OCI-LY7 (cell line): ENCODE measurements around the gene FHL3. TPM values are rescaled to one million over a fixed set of nuclear protein-coding genes. Genes with fewer than 3 reads are reported as not detected.

Experiments
- BruUV-seq: library from RNA; stranded (reverse); fragments of 400-500 nt; replicated peaks from 2 replicates; lab custom pipeline; 2021; lab: Mats Ljungman, UMichigan
- CTCF ChIA-PET: fragments of 300-600 bp; sonication (Branson Sonifier 250); formaldehyde crosslinking; loops from one replicate; lab custom pipeline; 2022; ENCODE audit warnings: antibody characterized with exemption; ENCODE audit not compliant: unreplicated experiment; lab: Charles Lee
- POLR2A ChIA-PET: fragments of 300-600 bp; sonication (Branson Sonifier 250); formaldehyde crosslinking; loops from one replicate; lab custom pipeline; 2022; ENCODE audit warnings: antibody characterized with exemption; lab: Charles Lee
- DNase-seq: peaks from one replicate; pipeline ENCODE4 v3.0.0-alpha.2; 2015; ENCODE audit warnings: low spot score
- H2AFZ ChIP-seq: fragments of 200-600 bp; sonication (generic), shearing (Covaris generic); 2 replicates; pipeline ENCODE4 v1.6.1; 2014; ENCODE audit warnings: mild to moderate bottlenecking, antibody characterized with exemption, low read length, moderate library complexity
- H3K27ac ChIP-seq: fragments of 200-600 bp; sonication (generic); 2 replicates; pipeline ENCODE4 v1.5.1; 2014; ENCODE audit warnings: mixed run types, low read depth, mild to moderate bottlenecking, moderate library complexity, low read length, inconsistent platforms; ENCODE audit not compliant: poor library complexity, severe bottlenecking
- H3K36me3 ChIP-seq: fragments of 200-600 bp; sonication (generic); 2 replicates; pipeline ENCODE4 v1.6.1; 2014; ENCODE audit warnings: mild to moderate bottlenecking, antibody characterized with exemption, low read length, moderate library complexity, mixed read lengths; ENCODE audit not compliant: insufficient read depth
- H3K4me1 ChIP-seq: fragments of 200-600 bp; sonication (generic); 2 replicates; pipeline ENCODE4 v1.5.1; 2014; ENCODE audit warnings: mild to moderate bottlenecking, low read length; ENCODE audit not compliant: insufficient read depth, poor library complexity, severe bottlenecking
- H3K4me2 ChIP-seq: fragments of 200-600 bp; sonication (generic); 2 replicates; pipeline ENCODE4 v1.6.1; 2014; ENCODE audit warnings: mild to moderate bottlenecking, low read length
- H3K4me3 ChIP-seq: fragments of 200-600 bp; sonication (generic); 2 replicates; pipeline ENCODE4 v1.5.1; 2014; ENCODE audit warnings: mild to moderate bottlenecking, low read depth, low read length; ENCODE audit not compliant: poor library complexity, severe bottlenecking
- H3K79me2 ChIP-seq: fragments of 200-600 bp; sonication (generic); 2 replicates; pipeline ENCODE4 v1.6.1; 2016; ENCODE audit warnings: low read depth, mild to moderate bottlenecking, low read length, moderate library complexity, mixed read lengths; ENCODE audit not compliant: insufficient read depth
- H3K9me2 ChIP-seq: fragments of 200-600 bp; sonication (generic); 2 replicates; pipeline ENCODE4 v1.6.1; 2016; ENCODE audit warnings: mild to moderate bottlenecking, low read length, mixed read lengths; ENCODE audit not compliant: insufficient read depth
- H3K9me3 ChIP-seq: fragments of 200-600 bp; sonication (generic); 2 replicates; pipeline ENCODE4 v1.6.1; 2014; ENCODE audit warnings: mild to moderate bottlenecking, mixed run types, low read length, mixed read lengths
- H4K20me1 ChIP-seq: fragments of 200-600 bp; sonication (generic); 2 replicates; pipeline ENCODE4 v1.6.1; 2014; ENCODE audit warnings: mild to moderate bottlenecking, antibody characterized with exemption, low read length, moderate library complexity, mixed read lengths; ENCODE audit not compliant: insufficient read depth
- EZH2phosphoT487 ChIP-seq: fragments of 200-600 bp; sonication (generic); IDR thresholded peaks from 2 replicates; pipeline ENCODE4 v1.6.1; 2018; ENCODE audit warnings: low read depth, borderline replicate concordance, mild to moderate bottlenecking, mixed run types, antibody characterized with exemption, low read length, moderate library complexity, mixed read lengths
- intact Hi-C: fragments of 100-400 bp; cut with micrococcal nuclease; formaldehyde crosslinking; loops from one replicate; pipeline ENCODE4 v1.10.0; 2022; ENCODE audit not compliant: unreplicated experiment
- total RNA-seq, 2 experiments: library from RNA; depleted of rRNA in 1 of 2; stranded (reverse); fragments of >200 nt in 1 of 2; shearing (Covaris generic) in 1 of 2; gene quantifications; 2 replicates each; pipeline ENCODE4 v1.2.3, GENCODE V29; 2014 to 2022
- TF ChIP-seq, protein P1 (sequence below): fragments of 200-600 bp; sonication (generic); conservative IDR thresholded peaks from 2 replicates; pipeline ENCODE4 v1.5.1; 2014; ENCODE audit warnings: mild to moderate bottlenecking, antibody characterized with exemption, low read length, moderate library complexity, mixed read lengths

The FHL3 gene
- total RNA-seq, 2 experiments from 2014 or later = 0.63 to 1.8 TPM

DNA sequence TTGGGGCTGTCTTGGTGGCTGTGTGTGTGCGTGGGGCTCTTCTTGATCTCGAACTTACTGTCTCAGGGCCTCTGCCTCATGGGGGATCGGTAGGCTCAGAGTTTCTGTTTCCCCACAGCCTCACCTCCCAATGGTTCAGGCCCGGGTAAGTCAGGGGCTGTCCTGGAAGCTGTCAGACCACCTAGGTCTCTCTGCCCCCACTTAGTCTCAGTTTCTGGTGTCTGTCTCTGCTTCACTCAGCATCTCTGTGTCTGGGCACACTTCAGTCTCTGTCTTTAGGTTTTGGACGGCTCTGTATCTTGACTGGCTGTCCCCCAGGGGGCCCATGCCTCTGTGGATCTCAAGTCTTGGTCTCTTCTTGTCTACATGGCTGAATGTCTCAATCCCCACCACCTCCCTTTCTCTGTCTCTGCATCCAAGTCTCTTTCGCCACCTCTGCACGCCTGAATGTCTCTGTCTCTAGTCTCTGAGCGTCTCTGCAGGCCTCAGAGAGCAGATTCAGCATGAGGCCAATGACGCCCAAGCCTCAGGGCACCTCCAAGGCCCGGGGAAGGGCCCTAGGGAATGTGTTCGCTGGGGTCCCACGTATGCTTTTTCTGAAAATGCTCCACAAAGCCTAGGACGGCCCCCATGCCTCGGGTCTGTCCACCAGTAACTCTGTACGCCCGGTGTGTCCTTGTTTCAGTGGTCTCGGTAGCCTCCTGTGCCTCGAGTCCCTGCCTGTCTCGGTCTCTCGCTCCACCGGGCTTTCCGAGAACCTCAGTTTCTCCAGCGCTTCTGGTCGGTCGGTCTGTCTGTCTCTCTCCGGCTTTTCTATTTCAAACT, 818 bp downstream of the FHL3 start:
- H3K4me1 ChIP-seq = peaks cover 32% of the 10 kb centered on the region
- CTCF ChIA-PET = no interaction called here
- intact Hi-C loops = no loop called here

DNA sequence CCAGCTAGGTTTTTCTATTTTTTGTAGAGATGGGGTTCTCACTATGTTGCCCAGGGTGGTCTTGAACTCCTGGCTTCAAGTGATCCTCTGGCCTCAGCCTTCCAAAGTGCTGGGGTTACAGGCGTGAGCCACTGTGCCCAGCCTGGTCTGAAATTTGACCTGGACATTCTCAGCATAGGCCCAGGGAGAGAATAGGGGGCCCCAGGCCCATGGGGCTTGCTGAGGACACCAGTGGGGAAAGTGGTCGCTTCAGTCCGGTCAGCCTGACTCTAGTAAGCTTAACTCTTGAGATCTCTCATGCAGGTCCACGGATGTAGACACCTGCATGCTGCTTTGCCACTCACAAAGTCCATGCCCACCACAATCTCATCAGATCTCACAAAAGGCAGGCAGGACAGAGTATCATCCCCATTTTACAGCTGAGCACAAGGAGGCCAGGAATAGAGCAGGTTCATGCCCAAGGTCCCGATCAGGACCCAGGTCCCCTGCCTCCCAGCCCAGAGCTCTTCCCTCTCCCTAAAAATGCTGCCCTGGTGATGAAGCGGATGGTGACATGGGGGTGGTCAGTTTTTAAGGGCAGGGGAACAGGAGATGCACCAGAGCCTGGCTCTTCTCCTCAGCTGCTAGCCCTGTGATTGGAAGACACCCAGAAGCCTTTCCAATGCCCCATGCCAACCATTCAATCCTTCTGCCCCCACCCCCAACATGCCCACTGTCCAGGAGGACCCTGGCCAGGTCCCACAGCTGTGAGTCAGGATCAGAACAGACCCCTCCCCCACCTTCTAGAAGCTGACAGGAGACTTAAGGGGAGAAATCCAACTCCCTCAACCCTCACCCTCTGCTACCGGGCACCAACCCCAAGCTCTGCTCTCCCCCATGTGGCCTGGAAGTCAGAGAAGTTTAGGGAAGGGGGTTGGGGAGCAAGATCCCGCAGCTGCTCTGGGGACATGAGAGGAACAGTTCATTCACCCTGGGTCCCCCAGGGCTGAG, 1.8 kb downstream of the FHL3 start:
- TF ChIP-seq, protein P1, sequence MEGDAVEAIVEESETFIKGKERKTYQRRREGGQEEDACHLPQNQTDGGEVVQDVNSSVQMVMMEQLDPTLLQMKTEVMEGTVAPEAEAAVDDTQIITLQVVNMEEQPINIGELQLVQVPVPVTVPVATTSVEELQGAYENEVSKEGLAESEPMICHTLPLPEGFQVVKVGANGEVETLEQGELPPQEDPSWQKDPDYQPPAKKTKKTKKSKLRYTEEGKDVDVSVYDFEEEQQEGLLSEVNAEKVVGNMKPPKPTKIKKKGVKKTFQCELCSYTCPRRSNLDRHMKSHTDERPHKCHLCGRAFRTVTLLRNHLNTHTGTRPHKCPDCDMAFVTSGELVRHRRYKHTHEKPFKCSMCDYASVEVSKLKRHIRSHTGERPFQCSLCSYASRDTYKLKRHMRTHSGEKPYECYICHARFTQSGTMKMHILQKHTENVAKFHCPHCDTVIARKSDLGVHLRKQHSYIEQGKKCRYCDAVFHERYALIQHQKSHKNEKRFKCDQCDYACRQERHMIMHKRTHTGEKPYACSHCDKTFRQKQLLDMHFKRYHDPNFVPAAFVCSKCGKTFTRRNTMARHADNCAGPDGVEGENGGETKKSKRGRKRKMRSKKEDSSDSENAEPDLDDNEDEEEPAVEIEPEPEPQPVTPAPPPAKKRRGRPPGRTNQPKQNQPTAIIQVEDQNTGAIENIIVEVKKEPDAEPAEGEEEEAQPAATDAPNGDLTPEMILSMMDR = no peak
- no peak for TF ChIP-seq EZH2phosphoT487
- H3K36me3 ChIP-seq = no peaks in the 10 kb centered on the region
- peaks cover 38% of the 10 kb centered on the region for H3K4me1 ChIP-seq
- no peaks in the 10 kb centered on the region for H3K9me3 ChIP-seq
- H2AFZ ChIP-seq = peak overlapping the region; percentile 69
- H4K20me1 ChIP-seq = no peaks in the 10 kb centered on the region
- H3K4me3 ChIP-seq = no peak overlapping the region
- POLR2A ChIA-PET = no interaction called here
- H3K79me2 ChIP-seq = no peaks in the 10 kb centered on the region
- no peak for DNase-seq
- BruUV-seq = no TSS peak
- no peak overlapping the region; the same call in 1 of the 2 replicates for H3K4me2 ChIP-seq
- intact Hi-C loops = no loop called here
- no peak overlapping the region for H3K27ac ChIP-seq
- H3K9me2 ChIP-seq = no peaks in the 10 kb centered on the region
- CTCF ChIA-PET = no interaction called here

More for the DNA sequence above, 818 bp downstream of the FHL3 start:
- no TSS peak for BruUV-seq
- Histone ChIP-seq H4K20me1 (no peaks in the 10 kb centered on the region), H3K9me2 (no peaks in the 10 kb centered on the region), H3K4me3 (no peak overlapping the region), H2AFZ (peak overlapping the region; percentile 69), H3K27ac (no peak overlapping the region), H3K36me3 (no peaks in the 10 kb centered on the region), H3K9me3 (no peaks in the 10 kb centered on the region), H3K79me2 (no peaks in the 10 kb centered on the region), H3K4me2 (peak overlapping the region; percentile 46; the same call in 1 of the 2 replicates)
- no peak for DNase-seq
- POLR2A ChIA-PET = no interaction called here
- no peak for TF ChIP-seq EZH2phosphoT487
- TF ChIP-seq, protein P1 = no peak
